Heart left ventricle (tissue), 13 donors: ENCODE results near the gene ZNF526.

ENCODE experiments used
- CTCF ChIP-seq, 12 donors: fragments of 200-600 bp; sonication (generic) in 4 of 12; IDR thresholded peaks; one replicate each; pipeline versions ENCODE4 v1.5.0 to v1.8.0; 2018 to 2022; ENCODE audit warnings: antibody characterized with exemption in 12 of 12, mild to moderate bottlenecking in 5 of 12
- POLR2A ChIP-seq, 2 donors: fragments of 450-650 bp; IDR thresholded peaks; one replicate each; pipeline ENCODE4 v1.6.1; 2017; ENCODE audit warnings: antibody characterized with exemption in 2 of 2, mild to moderate bottlenecking in 2 of 2, moderate library complexity in 2 of 2
- donor health status: ischemic (EF 13 %, LVEDD 7.1; RV severe dilation, severe dysfunction).
- donor health status: DM: no; HTN: yes; CAD: no.
- donor health status: DM: no; HTN: no; CAD: no.
- donor health status: ischemic (EF 25% LVEDD 6.9; RV normal size, moderate dysfunction).
- donor health status: ischemic (EF 25% LVEDD 5.7; RV mildly dilated, moderate dysfunction).
- donor health status: ischemic (EF 35%, LVEDD 5.7; RV mildly dilated, moderate dysfunction).
- donor health status: nonischemic (EF 11% LVEDD 7.7; RV severe dilation, severe dysfunction).
- donor health status: DM: yes; HTN: yes; CAD: no.
- donor health status: PGD.
- donor health status: ischemic (EF 29% LVEDD 5.4; RV normal size, mild dysfunction).
- donor health status: nonischemic (EF 23%, LVEDD 6.1; RV moderate dilation, normal function).

- no peak for TF ChIP-seq CTCF (IDR thresholded peaks at IDR 0.05)
- TF ChIP-seq POLR2A (IDR thresholded peaks at IDR 0.05), result no peak
These were observed 55.4 kb downstream of the ZNF526 start for GRCh38 chr19:42275517-42275916.
